HG03039 (cell line): Measurements from ENCODE around the gene KNSTRN.
A peak's percentile ranks its signal among the peaks of the same experiment; 100 is the strongest.

Experiments
- ATAC-seq: cut with Tn5 transposase; IDR thresholded peaks from one replicate; pipeline ENCODE4 v1.9.1; 2021; ENCODE audit warnings: mild to moderate bottlenecking, moderate library complexity; ENCODE audit not compliant: unreplicated experiment

Gene KNSTRN

GRCh38 chr15:40397688-40398412 is 15.3 kb downstream of the KNSTRN start:
- no peak for ATAC-seq

- ATAC-seq: peak; percentile 41
Measured at GRCh38 chr15:40398413-40398873, 15.9 kb downstream of the KNSTRN start.

- ATAC-seq: no peak
Measured at GRCh38 chr15:40399370-40399769, 16.8 kb downstream of the KNSTRN start.

- peak; percentile 79 for ATAC-seq
Measured at GRCh38 chr15:40405501-40406381, 23.2 kb downstream of the KNSTRN start, which contains the start of gene IVD. Gene IVD, plus strand, starts transcription at chr15:40405795. Its CDS starts 33 bp downstream, at chr15:40405828.

- ATAC-seq: peak; percentile 52
Measured at GRCh38 chr15:40407330-40407990, 24.9 kb downstream of the KNSTRN start.

- ATAC-seq: no peak
Measured at GRCh38 chr15:40409366-40409765, 26.8 kb downstream of the KNSTRN start.

GRCh38 chr15:40410476-40410875 is 28.0 kb downstream of the KNSTRN start:
- no peak for ATAC-seq

- no peak for ATAC-seq
Measured at GRCh38 chr15:40412095-40412759, 29.7 kb downstream of the KNSTRN start.

GRCh38 chr15:40413036-40413435 is 30.5 kb downstream of the KNSTRN start:
- no peak for ATAC-seq

- ATAC-seq: no peak
Measured at GRCh38 chr15:40414816-40415215, 32.3 kb downstream of the KNSTRN start.

GRCh38 chr15:40415226-40415625 is 32.7 kb downstream of the KNSTRN start:
- no peak for ATAC-seq

GRCh38 chr15:40416056-40416455 is 33.5 kb downstream of the KNSTRN start:
- no peak for ATAC-seq

GRCh38 chr15:40418126-40418525 is 35.6 kb downstream of the KNSTRN start:
- no peak for ATAC-seq

GRCh38 chr15:40420071-40420713 is 37.7 kb downstream of the KNSTRN start:
- no peak for ATAC-seq

- ATAC-seq: no peak
Measured at GRCh38 chr15:40420793-40421192, 38.3 kb downstream of the KNSTRN start.

GRCh38 chr15:40421246-40422157 is 39.0 kb downstream of the KNSTRN start:
- ATAC-seq: no peak

GRCh38 chr15:40424483-40425115 is 42.1 kb downstream of the KNSTRN start:
- ATAC-seq: no peak

- no peak for ATAC-seq
Measured at GRCh38 chr15:40425681-40426080, 43.2 kb downstream of the KNSTRN start.

- ATAC-seq: no peak
Measured at GRCh38 chr15:40427188-40427587, 44.7 kb downstream of the KNSTRN start.
